Measurements from ENCODE around the gene HSDL2. TPM values are rescaled to one million over a fixed set of nuclear protein-coding genes. Genes with fewer than 3 reads are reported as not detected.
"Not testable (repeated sequence)": the region's sequence is repeated elsewhere in the genome, so short reads cannot be mapped to it uniquely, and the experiment has no call there.

Gene HSDL2
- total and polyA plus RNA-seq, 3 experiments from 2014 or later: 14.9 to 17.9 (median 17.0) TPM

- DNase-seq: no peak
- H3K9me3 ChIP-seq (ENCODE audit: low read length): no peaks in the 10 kb centered on the region
- H3K27me3 ChIP-seq (ENCODE audit: insufficient read depth, low read length, poor library complexity, severe bottlenecking): no peaks in the 10 kb centered on the region
- H3K4me1 Mint-ChIP-seq: no peaks in the 10 kb centered on the region
- no peak overlapping the region for H3K4me3 Mint-ChIP-seq
- H3K4me3 ChIP-seq (ENCODE audit: low read length): no peak overlapping the region
- ChIA-PET CTCF (no interaction called here), POLR2A (interaction anchor here (0.6 kb wide), 1 partner anchor 172 kb away, joined by 3 read pairs; no protein-coding TSS in a partner anchor)
- H3K36me3 ChIP-seq (ENCODE audit: insufficient read depth, low read length): no peaks in the 10 kb centered on the region
- no peaks in the 10 kb centered on the region for H3K4me1 ChIP-seq (ENCODE audit: insufficient read depth, low read length)
- H3K27me3 Mint-ChIP-seq: no peaks in the 10 kb centered on the region
- no peak overlapping the region for H3K27ac Mint-ChIP-seq
- no peaks in the 10 kb centered on the region for H3K9me3 Mint-ChIP-seq
- H3K27ac ChIP-seq (ENCODE audit: low read depth, low read length): no peak overlapping the region
- H3K36me3 Mint-ChIP-seq: peaks cover 0 to 3% (median 2%) of the 10 kb centered on the region in 3 donors
These were observed 125.2 kb downstream of the HSDL2 start for GRCh38 chr9:112505086-112505485.

GRCh38 chr9:112505607-112506006 is 125.7 kb downstream of the HSDL2 start:
- Mint-ChIP-seq H3K4me3 (no peak overlapping the region), H3K27ac (no peak overlapping the region), H3K4me1 (no peaks in the 10 kb centered on the region), H3K27me3 (no peaks in the 10 kb centered on the region), H3K9me3 (no peaks in the 10 kb centered on the region), H3K36me3 (peaks cover 0 to 3% (median 2%) of the 10 kb centered on the region in 3 donors)
- DNase-seq: no peak
- no peaks in the 10 kb centered on the region for H3K27me3 ChIP-seq (ENCODE audit: insufficient read depth, low read length, poor library complexity, severe bottlenecking)
- ChIA-PET POLR2A (interaction anchor here (0.6 kb wide), 1 partner anchor 173 kb away, joined by 3 read pairs; no protein-coding TSS in a partner anchor), CTCF (no interaction called here)
- H3K9me3 ChIP-seq (ENCODE audit: low read length): no peaks in the 10 kb centered on the region
- no peaks in the 10 kb centered on the region for H3K36me3 ChIP-seq (ENCODE audit: insufficient read depth, low read length)
- H3K4me3 ChIP-seq (ENCODE audit: low read length): no peak overlapping the region
- no peak overlapping the region for H3K27ac ChIP-seq (ENCODE audit: low read depth, low read length)
- no peaks in the 10 kb centered on the region for H3K4me1 ChIP-seq (ENCODE audit: insufficient read depth, low read length)

GRCh38 chr9:112506571-112506970 is 126.7 kb downstream of the HSDL2 start:
- no peak for DNase-seq
- H3K36me3 ChIP-seq (ENCODE audit: insufficient read depth, low read length): no peaks in the 10 kb centered on the region
- H3K9me3 Mint-ChIP-seq: no peaks in the 10 kb centered on the region
- H3K4me3 Mint-ChIP-seq: no peak overlapping the region
- H3K27ac ChIP-seq (ENCODE audit: low read depth, low read length): no peak overlapping the region
- ChIA-PET CTCF (no interaction called here), POLR2A (no interaction called here)
- H3K9me3 ChIP-seq (ENCODE audit: low read length): no peaks in the 10 kb centered on the region
- H3K27me3 ChIP-seq (ENCODE audit: insufficient read depth, low read length, poor library complexity, severe bottlenecking): no peaks in the 10 kb centered on the region
- H3K36me3 Mint-ChIP-seq: peaks cover 0 to under 1% (median 0%) of the 10 kb centered on the region in 3 donors
- no peaks in the 10 kb centered on the region for H3K4me1 ChIP-seq (ENCODE audit: insufficient read depth, low read length)
- H3K4me3 ChIP-seq (ENCODE audit: low read length): no peak overlapping the region
- H3K27me3 Mint-ChIP-seq: no peaks in the 10 kb centered on the region
- no peaks in the 10 kb centered on the region for H3K4me1 Mint-ChIP-seq
- no peak overlapping the region for H3K27ac Mint-ChIP-seq

- H3K9me3 Mint-ChIP-seq: no peaks in the 10 kb centered on the region
- Histone ChIP-seq H3K4me1 (ENCODE audit: insufficient read depth, low read length) (no peaks in the 10 kb centered on the region), H3K27me3 (ENCODE audit: insufficient read depth, low read length, poor library complexity, severe bottlenecking) (no peaks in the 10 kb centered on the region), H3K36me3 (ENCODE audit: insufficient read depth, low read length) (no peaks in the 10 kb centered on the region), H3K4me3 (ENCODE audit: low read length) (no peak overlapping the region), H3K9me3 (ENCODE audit: low read length) (no peaks in the 10 kb centered on the region), H3K27ac (ENCODE audit: low read depth, low read length) (no peak overlapping the region)
- H3K27ac Mint-ChIP-seq: no peak overlapping the region
- no peak overlapping the region for H3K4me3 Mint-ChIP-seq
- no peak for DNase-seq
- H3K27me3 Mint-ChIP-seq: no peaks in the 10 kb centered on the region
- no peaks in the 10 kb centered on the region for H3K4me1 Mint-ChIP-seq
- no peaks in the 10 kb centered on the region for H3K36me3 Mint-ChIP-seq
- POLR2A ChIA-PET: no interaction called here
- CTCF ChIA-PET: no interaction called here
These were observed 127.2 kb downstream of the HSDL2 start for GRCh38 chr9:112507001-112507680.

- DNase-seq: no peak
- Histone ChIP-seq H3K4me3 (ENCODE audit: low read length) (no peak overlapping the region), H3K27ac (ENCODE audit: low read depth, low read length) (no peak overlapping the region), H3K4me1 (ENCODE audit: insufficient read depth, low read length) (no peaks in the 10 kb centered on the region), H3K9me3 (ENCODE audit: low read length) (no peaks in the 10 kb centered on the region), H3K27me3 (ENCODE audit: insufficient read depth, low read length, poor library complexity, severe bottlenecking) (no peaks in the 10 kb centered on the region), H3K36me3 (ENCODE audit: insufficient read depth, low read length) (no peaks in the 10 kb centered on the region)
- CTCF ChIA-PET: no interaction called here
- POLR2A ChIA-PET: no interaction called here
- Mint-ChIP-seq H3K36me3 (no peaks in the 10 kb centered on the region), H3K4me1 (no peaks in the 10 kb centered on the region), H3K4me3 (no peak overlapping the region), H3K27ac (no peak overlapping the region), H3K9me3 (no peaks in the 10 kb centered on the region), H3K27me3 (peaks cover 0 to 3% of the 10 kb centered on the region in 2 donors)
These were observed 128.5 kb downstream of the HSDL2 start for GRCh38 chr9:112508377-112508776.

GRCh38 chr9:112512377-112512776 is 132.5 kb downstream of the HSDL2 start:
- POLR2A ChIA-PET; H3K27ac Mint-ChIP-seq; CTCF ChIA-PET; DNase-seq; H3K9me3 Mint-ChIP-seq; H3K36me3 ChIP-seq (ENCODE audit: insufficient read depth, low read length); H3K4me1 Mint-ChIP-seq; H3K4me3 Mint-ChIP-seq; H3K4me3 ChIP-seq (ENCODE audit: low read length); H3K36me3 Mint-ChIP-seq; H3K27me3 Mint-ChIP-seq; H3K27ac ChIP-seq (ENCODE audit: low read depth, low read length); H3K27me3 ChIP-seq (ENCODE audit: insufficient read depth, low read length, poor library complexity, severe bottlenecking); H3K9me3 ChIP-seq (ENCODE audit: low read length); H3K4me1 ChIP-seq (ENCODE audit: insufficient read depth, low read length): not testable (repeated sequence)

- H3K4me1 Mint-ChIP-seq: no peaks in the 10 kb centered on the region
- peaks cover 0 to 3% of the 10 kb centered on the region in 2 donors for H3K27me3 Mint-ChIP-seq
- no peaks in the 10 kb centered on the region for H3K4me1 ChIP-seq (ENCODE audit: insufficient read depth, low read length)
- no peak for DNase-seq
- no peaks in the 10 kb centered on the region for H3K9me3 Mint-ChIP-seq
- CTCF ChIA-PET: no interaction called here
- no peaks in the 10 kb centered on the region for H3K9me3 ChIP-seq (ENCODE audit: low read length)
- POLR2A ChIA-PET: no interaction called here
- no peaks in the 10 kb centered on the region for H3K27me3 ChIP-seq (ENCODE audit: insufficient read depth, low read length, poor library complexity, severe bottlenecking)
- no peak overlapping the region for H3K4me3 Mint-ChIP-seq
- no peak overlapping the region for H3K27ac Mint-ChIP-seq
- no peak overlapping the region for H3K4me3 ChIP-seq (ENCODE audit: low read length)
- no peaks in the 10 kb centered on the region for H3K36me3 Mint-ChIP-seq
- no peaks in the 10 kb centered on the region for H3K36me3 ChIP-seq (ENCODE audit: insufficient read depth, low read length)
- no peak overlapping the region for H3K27ac ChIP-seq (ENCODE audit: low read depth, low read length)
These were observed 136.9 kb downstream of the HSDL2 start for GRCh38 chr9:112516769-112517168.

GRCh38 chr9:112520069-112520468 is 140.2 kb downstream of the HSDL2 start:
- Histone ChIP-seq H3K9me3 (ENCODE audit: low read length) (no peaks in the 10 kb centered on the region), H3K36me3 (ENCODE audit: insufficient read depth, low read length) (no peaks in the 10 kb centered on the region), H3K4me1 (ENCODE audit: insufficient read depth, low read length) (no peaks in the 10 kb centered on the region), H3K27me3 (ENCODE audit: insufficient read depth, low read length, poor library complexity, severe bottlenecking) (no peaks in the 10 kb centered on the region), H3K4me3 (ENCODE audit: low read length) (no peak overlapping the region), H3K27ac (ENCODE audit: low read depth, low read length) (no peak overlapping the region)
- no peak overlapping the region for H3K27ac Mint-ChIP-seq
- H3K4me3 Mint-ChIP-seq: no peak overlapping the region
- ChIA-PET CTCF (no interaction called here), POLR2A (no interaction called here)
- no peaks in the 10 kb centered on the region for H3K36me3 Mint-ChIP-seq
- DNase-seq: no peak
- no peaks in the 10 kb centered on the region for H3K27me3 Mint-ChIP-seq
- no peaks in the 10 kb centered on the region for H3K4me1 Mint-ChIP-seq
- H3K9me3 Mint-ChIP-seq: no peaks in the 10 kb centered on the region

- no peak overlapping the region for H3K27ac Mint-ChIP-seq
- POLR2A ChIA-PET: no interaction called here
These were observed 140.7 kb downstream of the HSDL2 start for GRCh38 chr9:112520656-112521055.

More at GRCh38 chr9:112520656-112521055, 140.7 kb downstream of the HSDL2 start:
- Histone ChIP-seq H3K27me3 (ENCODE audit: insufficient read depth, low read length, poor library complexity, severe bottlenecking) (no peaks in the 10 kb centered on the region), H3K9me3 (ENCODE audit: low read length) (no peaks in the 10 kb centered on the region), H3K27ac (ENCODE audit: low read depth, low read length) (no peak overlapping the region), H3K4me3 (ENCODE audit: low read length) (no peak overlapping the region), H3K4me1 (ENCODE audit: insufficient read depth, low read length) (no peaks in the 10 kb centered on the region), H3K36me3 (ENCODE audit: insufficient read depth, low read length) (no peaks in the 10 kb centered on the region)
- Mint-ChIP-seq H3K4me3 (no peak overlapping the region), H3K4me1 (no peaks in the 10 kb centered on the region), H3K36me3 (no peaks in the 10 kb centered on the region), H3K9me3 (no peaks in the 10 kb centered on the region), H3K27me3 (no peaks in the 10 kb centered on the region)
- CTCF ChIA-PET: no interaction called here
- no peak for DNase-seq

All from CD8-positive, alpha-beta memory T cell (primary cell).